DOHH2 (cell line): ENCODE data around the gene GIMAP8.
A peak's percentile ranks its signal among the peaks of the same experiment; 100 is the strongest.

Experiments
- H3F3A ChIP-seq: fragments of 200-600 bp; sonication (generic), shearing (Covaris generic); 2 replicates; pipeline ENCODE4 v1.6.0; 2016; ENCODE audit warnings: antibody characterized with exemption, mild to moderate bottlenecking; ENCODE audit not compliant: control insufficient read depth, insufficient read depth
- H3K27ac ChIP-seq: fragments of 200-600 bp; sonication (generic); 2 replicates; pipeline ENCODE4 v1.5.1; 2014; ENCODE audit warnings: low read depth, mild to moderate bottlenecking, low read length, moderate library complexity
- H3K27me3 ChIP-seq: fragments of 200-600 bp; sonication (generic); 2 replicates; pipeline ENCODE4 v1.6.1; 2014; ENCODE audit warnings: mild to moderate bottlenecking, low read length, mixed read lengths; ENCODE audit not compliant: control insufficient read depth
- H3K36me3 ChIP-seq: fragments of 200-600 bp; sonication (generic); 2 replicates; pipeline ENCODE4 v1.6.1; 2014; ENCODE audit warnings: mild to moderate bottlenecking, low read length, moderate library complexity, mixed read lengths; ENCODE audit not compliant: control insufficient read depth
- H3K4me1 ChIP-seq: fragments of 200-600 bp; sonication (generic); 2 replicates; pipeline ENCODE4 v1.6.1; 2014; ENCODE audit warnings: mild to moderate bottlenecking, low read length, mixed read lengths; ENCODE audit not compliant: control insufficient read depth
- H3K4me2 ChIP-seq: fragments of 200-600 bp; sonication (generic); 2 replicates; pipeline ENCODE4 v1.6.0; 2014; ENCODE audit warnings: mild to moderate bottlenecking, low read length, moderate library complexity
- H3K4me3 ChIP-seq: fragments of 200-600 bp; sonication (generic); 2 replicates; pipeline ENCODE4 v1.5.1; 2014; ENCODE audit warnings: mild to moderate bottlenecking, low read length, mixed read lengths
- H3K79me2 ChIP-seq: fragments of 200-600 bp; sonication (generic); 2 replicates; pipeline ENCODE4 v1.6.1; 2014; ENCODE audit warnings: mild to moderate bottlenecking, low read length, mixed read lengths; ENCODE audit not compliant: control insufficient read depth
- H3K9me2 ChIP-seq: fragments of 200-600 bp; sonication (generic); replicated peaks from 2 replicates; pipeline ENCODE4 v1.6.1; 2014; ENCODE audit warnings: mild to moderate bottlenecking, low read length, mixed read lengths; ENCODE audit not compliant: control insufficient read depth
- H3K9me3 ChIP-seq: fragments of 200-600 bp; sonication (generic); 2 replicates; pipeline ENCODE4 v1.6.1; 2014; ENCODE audit warnings: antibody characterized with exemption, low read length, mixed read lengths; ENCODE audit not compliant: control insufficient read depth, insufficient read depth
- H4K20me1 ChIP-seq: fragments of 200-600 bp; sonication (generic); 2 replicates; pipeline ENCODE4 v1.6.0; 2014; ENCODE audit warnings: low read depth, mild to moderate bottlenecking, antibody characterized with exemption, low read length, moderate library complexity; ENCODE audit not compliant: control insufficient read depth, insufficient read depth
- EZH2phosphoT487 ChIP-seq: fragments of 200-600 bp; sonication (generic); IDR thresholded peaks from 2 replicates; pipeline ENCODE4 v1.6.1; 2017; ENCODE audit warnings: borderline replicate concordance, mild to moderate bottlenecking, antibody characterized with exemption, low read length, moderate library complexity, mixed read lengths
- TF ChIP-seq, protein P1 (sequence below): fragments of 200-600 bp; sonication (generic); IDR thresholded peaks from one replicate; pipeline ENCODE4 v1.5.1; 2014; ENCODE audit warnings: antibody characterized with exemption, mild to moderate bottlenecking, low read depth, low read length; ENCODE audit not compliant: poor library complexity, severe bottlenecking

Gene GIMAP8

DNA sequence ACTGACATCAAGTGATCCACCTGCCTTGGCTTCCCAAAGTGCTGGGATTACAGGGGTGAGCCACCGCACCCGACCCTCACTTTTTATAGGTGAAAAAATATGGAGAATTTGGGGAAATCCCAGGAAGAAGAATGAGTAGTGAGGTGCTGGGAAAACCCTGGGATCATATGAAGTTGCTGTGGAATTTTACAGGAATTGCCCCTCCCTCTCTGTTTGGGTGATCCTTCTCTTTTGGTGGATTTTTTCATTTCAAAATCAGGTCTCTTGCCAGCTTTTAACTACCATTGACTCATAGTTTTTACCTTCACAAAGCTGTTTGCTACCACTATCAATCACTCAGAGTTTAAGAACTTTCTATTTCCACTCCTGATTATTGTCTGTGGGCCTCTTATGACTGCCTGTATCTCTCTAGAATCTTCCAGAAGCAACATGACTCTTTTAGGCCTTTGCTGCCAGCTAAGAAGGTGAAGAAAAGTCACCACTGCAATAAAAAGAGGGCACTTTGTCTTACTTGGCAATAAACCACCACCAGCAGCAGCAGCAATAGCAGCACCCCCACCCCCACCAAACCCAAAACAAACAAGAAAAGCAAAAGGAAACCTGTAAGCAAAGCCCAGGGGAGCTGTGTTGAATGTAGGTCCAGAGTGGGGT is 4.0 kb upstream of the GIMAP8 start:
- no peak overlapping the region for H3K4me2 ChIP-seq
- H3K4me1 ChIP-seq = peaks cover 4% of the 10 kb centered on the region; the same call in 1 of the 2 replicates

DNA sequence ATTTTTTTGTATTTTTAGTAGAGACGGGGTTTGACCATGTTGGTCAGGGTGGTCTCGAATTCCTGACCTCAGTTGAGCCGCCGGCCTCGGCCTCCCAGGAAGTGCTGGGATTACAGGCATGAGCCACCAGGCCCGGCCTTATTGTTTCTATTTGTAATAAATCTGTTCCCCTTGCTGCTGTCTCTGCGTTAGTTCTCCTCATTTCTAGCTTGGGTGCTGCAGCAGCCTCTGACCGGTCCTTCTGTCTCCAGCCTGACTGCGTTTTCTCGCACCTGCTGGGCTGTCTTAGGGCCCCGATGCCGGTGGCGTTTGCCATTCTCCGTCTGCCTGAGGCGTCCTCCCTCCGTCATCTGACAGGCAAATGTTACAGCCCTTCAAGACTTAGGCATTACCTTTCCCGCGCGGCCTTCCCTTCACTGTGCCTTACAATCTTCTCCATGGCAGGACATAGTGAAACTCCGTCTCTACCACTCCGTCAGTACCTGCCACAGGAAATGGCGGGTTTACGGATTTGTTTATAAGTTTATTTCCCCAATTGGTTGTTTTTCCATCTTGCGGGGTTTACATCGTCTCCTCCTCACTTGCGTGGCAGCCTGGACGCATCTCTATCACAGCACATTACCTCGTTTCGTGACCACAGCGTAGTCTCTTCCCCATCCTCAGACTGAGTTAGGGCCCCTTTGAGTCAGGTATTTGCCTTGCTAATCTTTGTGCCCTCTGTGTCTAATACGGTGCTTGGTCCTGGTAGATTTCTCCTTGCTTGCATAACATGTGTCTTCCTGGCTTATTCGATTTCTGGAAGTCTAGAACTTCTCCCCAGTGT is 2.3 kb upstream of the GIMAP8 start:
- no peaks in the 10 kb centered on the region for H3K9me2 ChIP-seq
- H4K20me1 ChIP-seq = no peaks in the 10 kb centered on the region
- no peaks in the 10 kb centered on the region for H3K9me3 ChIP-seq
- H3K4me1 ChIP-seq = peaks cover 4% of the 10 kb centered on the region; the same call in 1 of the 2 replicates
- no peak overlapping the region for H3K27ac ChIP-seq
- no peak overlapping the region for H3K4me3 ChIP-seq
- no peaks in the 10 kb centered on the region for H3F3A ChIP-seq
- no peaks in the 10 kb centered on the region for H3K79me2 ChIP-seq
- no peaks in the 10 kb centered on the region for H3K36me3 ChIP-seq
- TF ChIP-seq, protein P1, sequence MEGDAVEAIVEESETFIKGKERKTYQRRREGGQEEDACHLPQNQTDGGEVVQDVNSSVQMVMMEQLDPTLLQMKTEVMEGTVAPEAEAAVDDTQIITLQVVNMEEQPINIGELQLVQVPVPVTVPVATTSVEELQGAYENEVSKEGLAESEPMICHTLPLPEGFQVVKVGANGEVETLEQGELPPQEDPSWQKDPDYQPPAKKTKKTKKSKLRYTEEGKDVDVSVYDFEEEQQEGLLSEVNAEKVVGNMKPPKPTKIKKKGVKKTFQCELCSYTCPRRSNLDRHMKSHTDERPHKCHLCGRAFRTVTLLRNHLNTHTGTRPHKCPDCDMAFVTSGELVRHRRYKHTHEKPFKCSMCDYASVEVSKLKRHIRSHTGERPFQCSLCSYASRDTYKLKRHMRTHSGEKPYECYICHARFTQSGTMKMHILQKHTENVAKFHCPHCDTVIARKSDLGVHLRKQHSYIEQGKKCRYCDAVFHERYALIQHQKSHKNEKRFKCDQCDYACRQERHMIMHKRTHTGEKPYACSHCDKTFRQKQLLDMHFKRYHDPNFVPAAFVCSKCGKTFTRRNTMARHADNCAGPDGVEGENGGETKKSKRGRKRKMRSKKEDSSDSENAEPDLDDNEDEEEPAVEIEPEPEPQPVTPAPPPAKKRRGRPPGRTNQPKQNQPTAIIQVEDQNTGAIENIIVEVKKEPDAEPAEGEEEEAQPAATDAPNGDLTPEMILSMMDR = no peak
- TF ChIP-seq EZH2phosphoT487 = no peak
- no peak overlapping the region for H3K4me2 ChIP-seq
- peaks cover 57% of the 10 kb centered on the region for H3K27me3 ChIP-seq

More for the DNA sequence above, 4.0 kb upstream of the GIMAP8 start:
- Histone ChIP-seq H3K27me3 (peaks cover 49% of the 10 kb centered on the region), H3K27ac (no peak overlapping the region), H3K79me2 (no peaks in the 10 kb centered on the region), H3K36me3 (no peaks in the 10 kb centered on the region), H3K4me3 (no peak overlapping the region), H3F3A (no peaks in the 10 kb centered on the region), H3K9me3 (no peaks in the 10 kb centered on the region), H3K9me2 (no peaks in the 10 kb centered on the region), H4K20me1 (no peaks in the 10 kb centered on the region)
- TF ChIP-seq, protein P1 = no peak
- no peak for TF ChIP-seq EZH2phosphoT487

DNA sequence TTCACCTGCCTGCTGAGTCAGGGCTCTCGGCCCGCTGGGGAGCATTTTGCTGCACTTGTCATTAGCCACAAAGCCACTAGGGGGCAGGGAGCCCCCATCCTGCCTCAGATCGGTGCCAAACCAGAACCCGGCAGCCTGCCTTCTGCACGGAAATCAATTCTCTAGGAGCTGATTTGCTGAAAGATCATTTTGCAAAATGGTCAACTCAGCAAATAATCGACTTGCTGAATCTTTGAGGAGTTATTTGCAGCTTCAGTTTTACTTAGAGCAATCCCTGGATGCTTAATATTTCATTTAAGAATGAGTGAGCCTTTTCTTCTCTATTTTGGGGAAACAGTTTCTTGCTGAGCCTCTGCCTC is 1.7 kb upstream of the GIMAP8 start:
- TF ChIP-seq, protein P1 = peak; percentile 99
- TF ChIP-seq EZH2phosphoT487 = peak; percentile 52; the same call in 1 of the 2 replicates
- Histone ChIP-seq H3K4me3 (no peak overlapping the region), H3K79me2 (no peaks in the 10 kb centered on the region), H3K36me3 (no peaks in the 10 kb centered on the region), H3F3A (no peaks in the 10 kb centered on the region), H4K20me1 (no peaks in the 10 kb centered on the region), H3K9me3 (no peaks in the 10 kb centered on the region), H3K27ac (no peak overlapping the region), H3K4me2 (no peak overlapping the region), H3K4me1 (peaks cover 4% of the 10 kb centered on the region; the same call in 1 of the 2 replicates), H3K9me2 (no peaks in the 10 kb centered on the region), H3K27me3 (peaks cover 57% of the 10 kb centered on the region)
